ENCODE data around the gene CEP131.

Gene CEP131

DNA sequence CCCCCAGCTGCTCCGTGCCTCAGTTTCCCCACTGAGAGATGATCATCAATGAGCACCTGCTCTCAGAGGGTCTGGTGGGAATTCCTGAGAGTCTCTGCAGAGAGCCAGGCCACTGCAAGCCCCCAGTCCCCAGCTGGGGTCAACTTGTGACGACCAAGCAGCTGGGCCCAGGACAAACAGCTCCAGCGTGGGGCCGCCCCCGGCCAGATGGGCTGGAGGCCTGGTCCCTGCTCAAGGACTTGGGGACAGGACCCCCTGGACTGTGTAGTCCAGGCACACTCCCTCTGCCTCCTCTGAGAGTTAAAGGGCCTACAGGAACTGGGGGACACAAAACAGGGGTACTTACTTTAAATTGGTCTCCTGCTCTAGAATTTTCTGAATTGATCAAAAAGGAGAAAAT lies 40.2 kb downstream of the CEP131 start:
- DNase-seq = no peak

- no peak for DNase-seq
Observed at GRCh38 chr17:81181811-81182185, 41.0 kb downstream of the CEP131 start.

DNA sequence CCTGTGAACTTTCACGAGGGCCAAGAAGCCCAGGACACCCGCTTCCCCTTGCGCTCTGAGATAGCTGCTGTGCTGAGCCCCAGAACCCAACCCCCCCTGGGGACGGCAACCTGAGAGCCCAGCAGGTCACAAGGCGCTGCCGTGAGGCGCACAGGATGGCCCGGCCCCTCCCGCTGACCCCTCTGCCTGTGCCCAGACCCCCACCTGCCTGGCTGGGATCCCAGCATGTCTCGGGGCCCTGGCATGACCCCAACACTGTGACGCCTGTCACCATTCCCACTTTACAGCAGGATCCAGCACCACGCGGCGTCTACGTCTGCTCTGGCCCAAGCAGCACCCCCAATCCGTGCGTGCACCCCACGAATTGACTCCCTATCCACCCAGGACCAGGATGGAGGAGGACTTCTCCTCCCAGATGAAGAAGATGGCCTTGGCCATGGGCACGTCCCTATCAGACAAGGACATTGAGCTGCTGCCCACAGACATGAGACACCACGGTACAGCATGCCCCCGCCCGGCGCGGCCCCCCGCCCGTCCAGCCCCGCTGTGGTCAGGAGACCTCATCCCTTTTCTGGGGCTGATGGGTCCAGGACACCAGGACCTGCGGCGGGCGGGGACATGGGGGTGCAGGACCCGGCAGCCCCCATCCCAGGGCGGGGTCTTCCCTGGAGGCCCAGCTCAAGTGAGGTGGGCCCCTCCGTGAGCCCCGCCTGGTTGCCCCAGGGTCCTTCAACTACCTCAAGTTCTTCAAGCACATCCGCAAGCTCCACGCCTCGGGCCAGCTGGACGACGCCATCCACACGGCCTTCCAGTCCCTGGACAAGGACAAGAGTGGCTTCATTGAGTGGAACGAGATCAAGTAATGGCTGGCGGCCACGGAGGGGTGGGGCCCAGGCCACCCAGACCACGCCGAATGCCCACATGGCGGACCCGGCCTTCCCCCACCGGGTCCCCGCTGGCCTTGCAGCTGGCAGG lies 41.6 kb downstream of the CEP131 start:
- no peak for DNase-seq

DNA sequence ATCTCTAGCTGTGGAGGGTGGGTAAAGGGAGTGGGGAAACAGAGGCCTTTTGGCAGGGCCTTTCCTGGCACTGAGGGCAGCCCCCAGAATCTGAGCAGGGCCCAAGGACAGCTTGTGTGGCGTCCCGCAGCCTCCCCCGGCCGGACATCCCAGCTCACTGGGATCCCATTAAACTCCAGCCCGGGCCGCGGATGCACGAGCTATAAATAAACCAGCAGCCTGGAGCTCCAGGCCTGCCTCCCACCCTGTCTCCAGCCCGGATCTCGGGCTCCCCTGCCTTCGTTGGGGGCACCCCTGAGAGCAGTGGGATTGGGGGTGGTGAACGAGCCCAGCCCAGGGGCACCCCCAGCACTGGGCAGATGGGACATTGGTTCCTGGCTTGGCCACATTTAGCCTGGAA lies 42.9 kb downstream of the CEP131 start:
- no peak for DNase-seq

DNA sequence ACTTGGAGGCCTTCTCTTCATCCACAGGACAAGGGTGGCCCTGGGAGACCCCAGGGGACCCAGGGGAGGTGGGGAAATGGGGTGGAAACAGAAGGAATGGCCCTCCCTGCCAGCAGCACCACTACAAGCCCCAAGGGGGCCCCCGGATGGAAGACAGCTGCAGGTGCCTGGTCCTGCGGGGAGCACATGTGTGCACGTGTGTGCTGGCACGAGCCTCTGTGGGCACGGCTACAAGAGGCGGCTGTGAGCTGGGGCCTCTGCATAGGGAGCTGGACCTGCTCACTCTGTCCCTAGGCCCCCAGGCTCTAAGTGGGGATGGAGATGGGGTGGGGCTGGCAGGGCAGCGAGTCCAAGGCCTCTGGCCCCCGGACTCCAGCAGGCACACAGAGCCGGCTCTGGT lies 43.5 kb downstream of the CEP131 start:
- DNase-seq = no peak

- no peak for DNase-seq
Observed at GRCh38 chr17:81178136-81179091, 44.4 kb downstream of the CEP131 start.

- no peak for DNase-seq
Observed at GRCh38 chr17:81176666-81177065, 46.1 kb downstream of the CEP131 start.

DNA sequence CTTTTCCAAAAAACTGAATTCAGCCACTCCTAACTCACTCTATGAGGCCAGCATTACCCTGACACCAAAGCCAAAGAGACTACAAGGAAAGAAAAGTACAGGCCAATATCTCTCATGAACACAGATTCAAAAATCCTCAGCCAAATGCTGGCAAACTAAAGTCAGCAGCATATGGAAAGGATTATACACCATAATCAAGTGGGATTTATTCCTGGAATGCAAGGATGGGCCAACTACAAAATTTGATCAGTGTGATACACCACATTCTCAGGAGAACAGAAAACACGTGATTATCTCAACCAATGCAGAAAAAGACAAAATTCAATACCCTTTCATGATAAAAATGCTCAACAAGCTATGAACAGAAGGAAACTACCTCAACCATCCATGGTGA lies 49.0 kb downstream of the CEP131 start:
- DNase-seq = no peak

DNA sequence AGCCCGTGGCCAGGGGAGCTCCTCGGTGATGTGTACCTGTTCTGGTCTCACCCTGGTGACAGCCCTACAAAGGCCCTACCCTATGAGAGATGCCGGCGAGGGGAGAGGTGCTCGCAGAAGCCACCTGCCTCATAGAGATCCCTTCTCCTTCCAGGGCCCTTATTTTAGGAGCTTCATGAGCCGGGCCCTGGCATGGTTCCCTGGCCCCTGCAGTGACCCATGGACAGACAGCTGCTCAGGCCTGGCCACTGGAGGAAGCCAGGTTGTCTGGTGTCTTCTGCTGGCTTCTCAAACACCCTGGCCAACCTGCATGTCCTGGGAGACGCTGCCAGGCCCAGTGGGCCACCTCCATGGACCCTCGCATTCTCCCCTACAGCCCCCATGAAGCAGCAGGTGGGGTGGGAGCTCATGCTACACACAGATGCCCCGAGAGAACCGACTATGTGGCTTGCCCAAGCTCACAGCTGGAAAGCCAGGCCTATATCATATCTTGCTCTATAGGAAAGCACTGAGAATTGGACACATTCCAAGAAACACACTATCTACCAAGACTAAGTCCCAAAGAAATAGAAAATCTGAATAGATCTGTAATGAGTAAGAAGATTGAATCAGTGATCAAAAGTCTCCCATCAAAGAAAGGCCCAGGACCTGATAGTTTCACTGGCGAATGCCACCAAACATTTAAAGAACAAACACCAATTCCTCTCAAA lies 49.6 kb downstream of the CEP131 start:
- no peak for DNase-seq

- DNase-seq = no peak
Observed at GRCh38 chr17:81171941-81172340, 50.8 kb downstream of the CEP131 start.

- DNase-seq = no peak
Observed at GRCh38 chr17:81170727-81171494, 51.9 kb downstream of the CEP131 start.

- DNase-seq = no peak
Observed at GRCh38 chr17:81169870-81170309, 52.9 kb downstream of the CEP131 start.

DNA sequence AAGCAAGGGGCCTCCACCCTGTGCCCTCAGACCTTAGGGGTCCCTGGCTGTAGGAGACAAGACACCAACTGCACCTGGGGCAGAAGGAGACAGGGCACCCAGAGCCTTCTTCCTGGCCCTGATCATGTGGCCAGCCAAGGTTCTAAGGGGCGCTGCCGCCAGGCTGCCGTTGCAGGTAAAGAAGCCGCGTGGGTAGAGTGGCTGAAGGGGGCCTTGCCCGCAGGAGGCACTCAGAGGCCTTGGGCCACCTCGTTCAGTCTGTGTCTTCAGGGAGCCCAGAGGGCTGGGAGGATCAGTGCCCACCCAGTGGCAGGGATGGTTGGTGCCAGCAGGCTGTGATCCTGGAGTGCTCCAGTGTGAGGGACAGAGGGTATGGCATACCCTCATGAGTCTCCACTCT lies 55.1 kb downstream of the CEP131 start:
- DNase-seq = no peak

- no peak for DNase-seq
Observed at GRCh38 chr17:81167194-81167524, 55.6 kb downstream of the CEP131 start.

GRCh38 chr17:81166033-81166492 lies 56.7 kb downstream of the CEP131 start, which contains the start of gene AATK:
Gene AATK (minus strand): TSS chr17:81166221. CDS start chr17:81165992, 229 bp downstream.
- no peak for DNase-seq

GRCh38 chr17:81165246-81166032 lies 57.3 kb downstream of the CEP131 start, which contains the start of gene PVALEF:
Gene PVALEF (plus strand): TSS chr17:81165507. CDS start chr17:81181227, 15,720 bp downstream.
- no peak for DNase-seq

GRCh38 chr17:81164371-81165245 lies 58.2 kb downstream of the CEP131 start:
- DNase-seq = peak; percentile 42

GRCh38 chr17:81163703-81164370 lies 58.9 kb downstream of the CEP131 start:
- DNase-seq = no peak

DNA sequence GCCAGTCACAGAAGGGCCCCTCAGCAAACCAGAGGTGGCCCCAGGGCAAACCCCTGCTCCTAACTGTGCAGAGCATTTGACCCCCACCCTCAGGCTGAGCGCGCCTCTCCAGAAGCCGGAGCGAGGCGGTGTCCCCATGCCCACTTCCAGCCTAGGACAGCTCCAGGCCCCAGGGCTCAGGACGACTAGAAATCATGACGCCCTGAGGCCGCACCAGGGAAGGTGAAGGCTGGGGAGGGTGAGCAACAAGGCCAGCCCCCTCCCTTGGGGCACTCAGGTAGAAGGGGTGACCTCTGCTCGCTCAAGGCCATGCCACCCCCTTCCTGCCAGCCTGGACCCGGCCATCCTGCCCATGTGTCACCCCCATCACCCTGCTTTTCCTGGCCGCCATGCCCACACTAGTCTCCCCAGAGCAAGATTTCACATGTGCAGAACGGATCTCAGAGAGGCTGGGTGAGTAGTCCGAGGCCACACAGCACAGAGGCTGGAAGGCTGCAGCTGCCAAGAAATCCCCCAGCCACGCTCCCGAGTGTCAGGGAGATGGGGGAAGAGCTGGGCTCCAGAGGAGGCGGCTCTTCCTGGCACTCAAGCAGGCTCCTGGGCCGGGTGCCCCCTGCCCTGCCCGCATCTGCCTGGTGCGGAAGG lies 59.6 kb downstream of the CEP131 start:
- no peak for DNase-seq
